Parietal lobe (tissue), 2 donors: ENCODE data around the gene PPP1R8. TPM values are rescaled to one million over a fixed set of nuclear protein-coding genes. Genes with fewer than 3 reads are reported as not detected.
A peak's percentile ranks its signal among the peaks of the same experiment; 100 is the strongest.

ENCODE experiments used
- small RNA-seq: library from RNA; depleted of rRNA; stranded (forward); fragments of <200 nt; gene quantifications from one replicate; pipeline ENCODE3, GENCODE V24; 2014; ENCODE audit warnings: low replicate concordance
- total RNA-seq: library from RNA; depleted of rRNA; stranded (reverse); fragments of >200 nt; gene quantifications from one replicate; pipeline ENCODE4 v1.2.3, GENCODE V29; 2014

The PPP1R8 gene
- total RNA-seq = 48.5 TPM

DNA sequence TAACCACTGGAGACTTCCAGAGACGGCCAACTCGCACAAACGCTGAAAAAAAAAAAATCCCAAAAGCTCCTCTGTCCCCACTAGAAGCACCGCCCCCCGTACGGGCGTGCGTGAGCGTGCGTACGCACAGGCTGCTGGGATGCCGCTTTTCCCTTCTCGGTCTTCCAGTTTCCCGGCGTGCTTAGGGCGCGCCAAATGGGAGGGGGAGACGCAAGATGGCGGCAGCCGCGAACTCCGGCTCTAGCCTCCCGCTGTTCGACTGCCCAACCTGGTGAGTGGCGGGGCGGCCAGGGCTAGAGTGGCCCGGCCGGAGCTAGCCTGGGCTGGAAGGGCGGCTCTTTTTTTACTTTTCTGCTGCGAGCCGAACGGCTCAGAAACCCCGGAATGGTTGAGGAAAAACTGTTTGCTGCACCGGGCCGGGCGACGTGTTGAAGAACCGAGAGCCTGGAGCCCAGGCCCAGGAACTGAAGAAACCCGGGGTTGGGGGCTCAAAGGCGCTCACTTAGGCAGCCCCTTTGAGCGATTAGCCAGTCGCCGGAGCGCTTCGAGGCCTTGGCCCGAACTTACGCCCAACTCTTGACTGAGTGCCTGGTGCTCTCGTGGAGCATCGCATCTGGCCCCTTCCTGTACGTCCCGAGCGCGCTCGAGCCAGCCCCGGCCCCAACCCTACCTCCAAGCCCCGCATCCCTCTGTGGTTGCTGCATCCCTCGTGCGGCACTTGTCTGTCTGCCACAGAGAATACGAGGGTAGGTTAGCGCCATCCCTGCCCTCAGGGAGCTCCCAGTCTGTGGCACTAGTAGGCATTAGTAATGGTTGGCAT lies at the start of gene PPP1R8:
Gene PPP1R8, plus strand, starts transcription at position 162 of the 820 bp plus-strand sequence. Its CDS starts 54 bp downstream, at position 216.

GRCh38 chr1:27872059-27872801 lies 41.6 kb downstream of the PPP1R8 start, which contains the start of gene THEMIS2:
Gene THEMIS2 (plus strand): TSS chr1:27872544. CDS start chr1:27872572, 28 bp downstream.

Small RNA genes within 50 kb of the gene (small RNA-seq; reads per million reads assigned to genes)
- gene RNU6-1245P = not detected
- 11.8 reads per million, percentile 91 among the genes with 10 or more reads in this experiment for gene SCARNA1

Other genes with a start within 250 kb of the PPP1R8 start
- 27.2 TPM for gene AHDC1, start 226.6 kb upstream of the PPP1R8 start, total RNA-seq
- 0.31 TPM for gene FGR, start 195.6 kb upstream of the PPP1R8 start, total RNA-seq
- 23.2 TPM for gene IFI6, start 158.6 kb upstream of the PPP1R8 start, total RNA-seq
- 10.3 TPM for gene FAM76A, start 104.8 kb upstream of the PPP1R8 start, total RNA-seq
- 121 TPM for gene STX12, start 57.6 kb upstream of the PPP1R8 start, total RNA-seq
- 2.8 TPM for gene THEMIS2, start 41.8 kb downstream of the PPP1R8 start, total RNA-seq
- 62.3 TPM for gene RPA2, start 83.8 kb downstream of the PPP1R8 start, total RNA-seq
- gene SMPDL3B, start 104.2 kb downstream of the PPP1R8 start, total RNA-seq = not detected
- gene XKR8, start 129.2 kb downstream of the PPP1R8 start, total RNA-seq = 4.7 TPM